Lower lobe of right lung (tissue), 2 donors: ENCODE data around the gene ATP4A. TPM values are rescaled to one million over a fixed set of nuclear protein-coding genes. Genes with fewer than 3 reads are reported as not detected.

Experiments
- ATAC-seq, 2 donors: fragments of 200-7000 bp; cut with Tn5 transposase; one replicate each; pipeline ENCODE4 v1.9.1; 2020 to 2022; ENCODE audit warnings: mild to moderate bottlenecking in 2 of 2, moderate library complexity in 2 of 2
- DNase-seq: peaks from one replicate; pipeline ENCODE4 v3.0.0-alpha.2; 2020
- H3K27ac ChIP-seq: fragments of 200-600 bp; one replicate; pipeline ENCODE4 v1.8.0; 2022
- H3K27me3 ChIP-seq: fragments of 200-600 bp; one replicate; pipeline ENCODE4 v1.8.0; 2022; ENCODE audit warnings: low read depth
- H3K36me3 ChIP-seq: fragments of 200-600 bp; one replicate; pipeline ENCODE4 v1.8.0; 2022; ENCODE audit warnings: mild to moderate bottlenecking
- H3K4me1 ChIP-seq: fragments of 200-600 bp; one replicate; pipeline ENCODE4 v1.8.0; 2022
- H3K4me3 ChIP-seq: fragments of 200-600 bp; one replicate; pipeline ENCODE4 v1.8.0; 2022; ENCODE audit warnings: mild to moderate bottlenecking
- H3K9me3 ChIP-seq: fragments of 200-600 bp; one replicate; pipeline ENCODE4 v1.8.0; 2022
- CTCF ChIP-seq: fragments of 200-600 bp; IDR thresholded peaks from one replicate; pipeline ENCODE4 v1.8.0; 2022; ENCODE audit warnings: antibody characterized with exemption, mild to moderate bottlenecking
- intact Hi-C: fragments of 100-400 bp; cut with DNase I; formaldehyde crosslinking; loops from one replicate; pipeline ENCODE4 v1.11.0; 2022
- total RNA-seq: library from RNA; stranded (reverse); fragmentation: NEBNext Ultra II Directional; extraction: Animal tissue kit (Norgen Biotek cat#: 25700); gene quantifications from one replicate; pipeline ENCODE4 v1.2.1, GENCODE V29; 2021
- donor health status: DM: no; HTN: yes; CAD: no; lungs with severe emphysema.

ATP4A gene
- total RNA-seq, 1 donor from 2014 or later = not detected

- H3K4me3 ChIP-seq = no peak overlapping the region
- no peak for TF ChIP-seq CTCF
- H3K36me3 ChIP-seq = no peaks in the 10 kb centered on the region
- H3K9me3 ChIP-seq = no peaks in the 10 kb centered on the region
- no peak overlapping the region for H3K27ac ChIP-seq
- DNase-seq (no peak), ATAC-seq (no peak)
- peaks cover 7% of the 10 kb centered on the region for H3K4me1 ChIP-seq
- H3K27me3 ChIP-seq = peaks cover 31% of the 10 kb centered on the region
- intact Hi-C loops = no loop called here
Observed at GRCh38 chr19:35562776-35563175, 682 bp downstream of the ATP4A start.

GRCh38 chr19:35562336-35562735 lies 1.1 kb downstream of the ATP4A start:
- no peak for DNase-seq
- Histone ChIP-seq H3K36me3 (no peaks in the 10 kb centered on the region), H3K4me3 (no peak overlapping the region), H3K9me3 (no peaks in the 10 kb centered on the region), H3K27ac (no peak overlapping the region), H3K27me3 (peaks cover 32% of the 10 kb centered on the region), H3K4me1 (peaks cover 7% of the 10 kb centered on the region)
- TF ChIP-seq CTCF = no peak
- no peak for ATAC-seq
- intact Hi-C loops = no loop called here

- no peaks in the 10 kb centered on the region for H3K36me3 ChIP-seq
- H3K27ac ChIP-seq = no peak overlapping the region
- peaks cover 37% of the 10 kb centered on the region for H3K27me3 ChIP-seq
- H3K4me3 ChIP-seq = no peak overlapping the region
- intact Hi-C loops = no loop called here
- DNase-seq (no peak), ATAC-seq (no peak)
- H3K9me3 ChIP-seq = no peaks in the 10 kb centered on the region
- TF ChIP-seq CTCF = no peak
- peaks cover 7% of the 10 kb centered on the region for H3K4me1 ChIP-seq
Observed at GRCh38 chr19:35561436-35561835, 2.0 kb downstream of the ATP4A start.

- Histone ChIP-seq H3K9me3 (no peaks in the 10 kb centered on the region), H3K4me3 (no peak overlapping the region), H3K27me3 (peaks cover 37% of the 10 kb centered on the region), H3K4me1 (peaks cover 7% of the 10 kb centered on the region), H3K36me3 (no peaks in the 10 kb centered on the region), H3K27ac (no peak overlapping the region)
- ATAC-seq (no peak), DNase-seq (no peak)
- no peak for TF ChIP-seq CTCF
- intact Hi-C loops = no loop called here
Observed at GRCh38 chr19:35560677-35561076, 2.8 kb downstream of the ATP4A start.

GRCh38 chr19:35560271-35560670 lies 3.2 kb downstream of the ATP4A start:
- TF ChIP-seq CTCF = no peak
- ATAC-seq = no peak
- Histone ChIP-seq H3K27ac (no peak overlapping the region), H3K9me3 (no peaks in the 10 kb centered on the region), H3K4me1 (peaks cover 7% of the 10 kb centered on the region), H3K36me3 (no peaks in the 10 kb centered on the region), H3K27me3 (peaks cover 37% of the 10 kb centered on the region), H3K4me3 (no peak overlapping the region)
- intact Hi-C loops = no loop called here
- DNase-seq = no peak

- DNase-seq = no peak
- no peak overlapping the region for H3K4me3 ChIP-seq
- no peaks in the 10 kb centered on the region for H3K9me3 ChIP-seq
- no peak overlapping the region for H3K27ac ChIP-seq
- peaks cover 7% of the 10 kb centered on the region for H3K4me1 ChIP-seq
- peaks cover 37% of the 10 kb centered on the region for H3K27me3 ChIP-seq
- ATAC-seq = no peak
- intact Hi-C loops = no loop called here
- H3K36me3 ChIP-seq = no peaks in the 10 kb centered on the region
- no peak for TF ChIP-seq CTCF
Observed at GRCh38 chr19:35559781-35560180, 3.7 kb downstream of the ATP4A start.
